GM13977 (cell line): ENCODE data around the gene SMIM28.

Experiments used
- DNase-seq: peaks from one replicate; pipeline ENCODE4 v3.0.0; 2012; ENCODE audit warnings: low spot score
- CTCF ChIP-seq: IDR thresholded peaks from 2 replicates; pipeline ENCODE4 v1.5.1; 2012; ENCODE audit warnings: mild to moderate bottlenecking, control low read depth; ENCODE audit not compliant: insufficient read depth; ENCODE audit errors: extremely low read depth, missing control alignments
- in situ Hi-C: fragments of 300-500 bp; cut with MboI; formaldehyde crosslinking; loops from one replicate; pipeline ENCODE4 v1.12.0; 2022; ENCODE audit warnings: low sequenced_read_pairs, low pct_unique_long_range_greater_than_20kb, mixed read lengths, inconsistent platforms; ENCODE audit not compliant: unreplicated experiment

SMIM28 gene

GRCh38 chr6:138377844-138378243 lies at the start of gene SMIM28:
Gene SMIM28 (plus strand): TSS chr6:138377905. CDS start chr6:138378073, 168 bp downstream.
- DNase-seq: no peak
- no peak for TF ChIP-seq CTCF
- in situ Hi-C loops: no loop called here

- DNase-seq: no peak
- TF ChIP-seq CTCF: no peak
These were observed 49.5 kb upstream of the SMIM28 start for GRCh38 chr6:138328210-138328609.

GRCh38 chr6:138330763-138331162 lies 46.9 kb upstream of the SMIM28 start:
- TF ChIP-seq CTCF: no peak
- in situ Hi-C loops: no loop called here
- no peak for DNase-seq

More at GRCh38 chr6:138328210-138328609, 49.5 kb upstream of the SMIM28 start:
- in situ Hi-C loops: no loop called here

- DNase-seq: no peak
- in situ Hi-C loops: no loop called here
- TF ChIP-seq CTCF: no peak
These were observed 46.3 kb upstream of the SMIM28 start for GRCh38 chr6:138331444-138331843.

GRCh38 chr6:138331984-138332383 lies 45.7 kb upstream of the SMIM28 start:
- no peak for DNase-seq
- in situ Hi-C loops: no loop called here
- TF ChIP-seq CTCF: no peak

- TF ChIP-seq CTCF: no peak
- DNase-seq: no peak
- in situ Hi-C loops: no loop called here
These were observed 43.7 kb upstream of the SMIM28 start for GRCh38 chr6:138334000-138334399.

- in situ Hi-C loops: no loop called here
- DNase-seq: no peak
- no peak for TF ChIP-seq CTCF
These were observed 42.7 kb upstream of the SMIM28 start for GRCh38 chr6:138334963-138335362.
